Natural killer cell treated with Interleukin-12 subunit alpha and Interleukin-12 subunit beta and Interleukin-15 and Interleukin-18, amount 100 ng/mL, for 72 hours (primary cell): Measurements from ENCODE around the gene PTCH1. TPM values are rescaled to one million over a fixed set of nuclear protein-coding genes. Genes with fewer than 3 reads are reported as not detected.

ENCODE experiments used
- ATAC-seq, 2 donors: fragments of 150-1000 bp; cut with Tn5 transposase in 1 of 2; sonication (Bioruptor Pico), chemical (Tn5 transposase) in 1 of 2; 2 replicates each; pipeline ENCODE4 v1.10.0; 2021
- DNase-seq: peaks from one replicate; pipeline ENCODE4 v3.0.0; 2022; ENCODE audit warnings: low spot score
- H3K27ac Mint-ChIP-seq, 2 donors: 1 replicate in 1 of 2; 2 replicates in 1 of 2; pipeline ENCODE4 v1.8.0; 2022; ENCODE audit warnings: mixed read lengths in 2 of 2, mild to moderate bottlenecking in 1 of 2, moderate library complexity in 1 of 2
- H3K27me3 Mint-ChIP-seq, 2 donors: 1 replicate in 1 of 2; 2 replicates in 1 of 2; pipeline ENCODE4 v1.8.0; 2022; ENCODE audit warnings: mixed read lengths in 2 of 2
- H3K36me3 Mint-ChIP-seq: one replicate; pipeline ENCODE4 v1.8.0; 2022; ENCODE audit warnings: mixed read lengths
- H3K4me1 Mint-ChIP-seq, 2 donors: 1 replicate in 1 of 2; 2 replicates in 1 of 2; pipeline ENCODE4 v1.8.0; 2022; ENCODE audit warnings: low read depth in 2 of 2, mixed read lengths in 2 of 2, mild to moderate bottlenecking in 1 of 2
- H3K4me3 Mint-ChIP-seq: one replicate; pipeline ENCODE4 v1.8.0; 2022; ENCODE audit warnings: mixed read lengths
- H3K9me3 Mint-ChIP-seq: 2 replicates; pipeline ENCODE4 v1.8.0; 2022; ENCODE audit warnings: mixed read lengths
- total RNA-seq, 2 donors: library from RNA; stranded (reverse); gene quantifications; one replicate each; pipeline ENCODE4 v1.2.3, GENCODE V29; 2022

Gene PTCH1
- total RNA-seq, 2 donors from 2014 or later = 15.2 to 15.9 TPM

DNA sequence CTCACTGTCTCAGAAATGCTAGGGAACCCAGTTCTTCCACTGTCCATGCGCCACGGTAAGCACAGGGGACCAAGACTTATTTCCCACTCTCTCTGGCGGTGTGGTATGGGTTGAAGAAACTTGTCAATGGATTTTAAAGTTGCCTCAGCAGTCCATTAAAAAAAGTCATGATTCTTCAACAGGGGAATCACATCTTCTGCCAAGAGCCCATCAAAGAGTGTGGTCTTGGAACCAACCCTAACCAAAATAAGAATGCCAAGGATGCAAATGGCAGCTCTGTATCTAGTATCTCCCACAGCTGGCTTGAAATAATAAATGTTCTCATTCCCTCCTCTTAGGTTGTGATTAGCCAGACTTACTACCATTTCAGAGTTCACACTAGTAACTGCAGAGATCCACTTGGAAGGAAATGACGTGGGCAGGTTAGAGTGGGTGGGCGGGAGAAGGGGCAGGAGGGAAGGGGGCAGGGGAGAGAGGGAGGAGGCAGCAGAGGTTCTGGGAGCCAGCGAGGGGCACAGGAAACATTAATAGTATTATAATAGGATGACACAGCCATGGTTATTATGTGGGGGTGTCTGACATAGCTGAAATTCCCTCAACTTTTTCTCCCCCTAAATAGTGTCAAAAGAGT lies 17.6 kb downstream of the PTCH1 start:
- peaks cover 44 to 52% of the 10 kb centered on the region in 2 donors for H3K4me1 Mint-ChIP-seq
- ATAC-seq (no peak), DNase-seq (no peak)
- H3K4me3 Mint-ChIP-seq = no peak overlapping the region
- H3K9me3 Mint-ChIP-seq = no peaks in the 10 kb centered on the region
- peaks cover 3 to 10% of the 10 kb centered on the region in 2 donors for H3K27me3 Mint-ChIP-seq
- no peak overlapping the region for H3K27ac Mint-ChIP-seq
- no peaks in the 10 kb centered on the region for H3K36me3 Mint-ChIP-seq

DNA sequence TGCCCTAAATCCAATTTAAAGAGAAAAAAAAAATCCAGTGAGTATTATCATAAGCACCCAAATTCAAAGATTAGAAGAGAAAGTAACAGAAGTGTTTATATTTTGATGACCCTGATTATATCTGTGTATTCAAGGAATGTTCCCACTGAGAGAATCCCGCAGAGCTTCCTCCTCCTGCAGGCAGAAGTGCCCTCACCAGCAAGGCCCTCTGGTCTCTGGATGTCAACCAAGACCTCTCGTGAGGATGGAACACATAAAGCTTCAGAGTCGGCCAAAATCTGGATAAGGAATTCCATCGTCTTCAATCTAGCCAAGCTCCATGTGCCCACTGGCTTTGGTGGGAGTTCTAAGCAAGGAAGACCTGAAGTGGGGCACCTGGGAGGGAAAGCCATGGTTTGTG lies 18.1 kb downstream of the PTCH1 start:
- H3K27me3 Mint-ChIP-seq = peaks cover 3 to 10% of the 10 kb centered on the region in 2 donors
- no peak for DNase-seq
- H3K9me3 Mint-ChIP-seq = no peaks in the 10 kb centered on the region
- no peak for ATAC-seq
- H3K4me3 Mint-ChIP-seq = no peak overlapping the region
- no peak overlapping the region for H3K27ac Mint-ChIP-seq
- peaks cover 43 to 54% of the 10 kb centered on the region in 2 donors for H3K4me1 Mint-ChIP-seq
- H3K36me3 Mint-ChIP-seq = no peaks in the 10 kb centered on the region

DNA sequence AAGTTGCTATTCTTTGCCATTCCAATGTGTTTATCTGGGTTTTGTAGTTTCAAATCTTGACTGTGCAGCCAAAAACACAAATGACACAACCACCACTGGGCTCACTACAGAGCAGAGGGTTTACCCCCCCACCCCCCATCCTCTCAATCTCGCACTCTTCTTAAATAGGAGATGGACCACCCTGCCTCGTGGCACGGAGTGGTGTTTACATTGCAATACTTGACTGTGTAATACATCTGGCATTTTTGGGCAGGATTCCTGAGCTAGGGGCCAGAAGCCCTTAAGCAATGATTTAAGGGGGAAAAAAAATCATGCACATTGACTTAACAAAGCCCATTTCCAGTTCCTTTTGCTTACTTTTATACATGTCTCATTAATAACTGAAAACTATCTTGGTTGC lies 19.0 kb downstream of the PTCH1 start:
- peaks cover 42 to 52% of the 10 kb centered on the region in 2 donors for H3K4me1 Mint-ChIP-seq

DNA sequence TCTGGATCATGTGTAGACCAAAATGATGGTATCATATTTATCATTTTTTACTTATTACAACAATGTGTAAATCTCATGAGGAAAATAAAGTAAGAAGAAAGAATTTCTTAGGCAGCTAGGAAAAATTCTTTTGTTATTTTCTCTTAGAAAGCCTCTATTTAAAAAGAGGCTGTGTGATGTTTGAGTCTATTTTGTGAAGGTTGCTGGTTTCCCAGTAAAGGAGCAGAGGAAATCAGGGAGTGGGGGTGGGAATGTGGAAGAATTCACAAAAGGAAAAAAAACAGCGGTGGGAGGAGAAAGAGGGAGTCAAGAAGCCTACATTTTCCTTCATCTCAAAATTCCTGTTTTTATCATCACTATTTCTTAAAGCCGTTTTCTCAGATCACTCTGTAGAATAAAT lies 20.1 kb downstream of the PTCH1 start:
- peaks cover 43 to 47% of the 10 kb centered on the region in 2 donors for H3K4me1 Mint-ChIP-seq
- H3K9me3 Mint-ChIP-seq = no peaks in the 10 kb centered on the region
- no peak overlapping the region for H3K27ac Mint-ChIP-seq
- ATAC-seq (no peak), DNase-seq (no peak)
- peaks cover 0 to 3% of the 10 kb centered on the region in 2 donors for H3K27me3 Mint-ChIP-seq
- H3K4me3 Mint-ChIP-seq = no peak overlapping the region
- H3K36me3 Mint-ChIP-seq = no peaks in the 10 kb centered on the region

More for the DNA sequence above, 19.0 kb downstream of the PTCH1 start:
- ATAC-seq = no peak
- H3K27ac Mint-ChIP-seq = peak overlapping the region in 1 of 2 donors; percentile 47
- H3K36me3 Mint-ChIP-seq = no peaks in the 10 kb centered on the region
- H3K9me3 Mint-ChIP-seq = no peaks in the 10 kb centered on the region
- H3K27me3 Mint-ChIP-seq = peaks cover 2 to 3% of the 10 kb centered on the region in 2 donors
- peak overlapping the region; percentile 34 for H3K4me3 Mint-ChIP-seq
- no peak for DNase-seq

DNA sequence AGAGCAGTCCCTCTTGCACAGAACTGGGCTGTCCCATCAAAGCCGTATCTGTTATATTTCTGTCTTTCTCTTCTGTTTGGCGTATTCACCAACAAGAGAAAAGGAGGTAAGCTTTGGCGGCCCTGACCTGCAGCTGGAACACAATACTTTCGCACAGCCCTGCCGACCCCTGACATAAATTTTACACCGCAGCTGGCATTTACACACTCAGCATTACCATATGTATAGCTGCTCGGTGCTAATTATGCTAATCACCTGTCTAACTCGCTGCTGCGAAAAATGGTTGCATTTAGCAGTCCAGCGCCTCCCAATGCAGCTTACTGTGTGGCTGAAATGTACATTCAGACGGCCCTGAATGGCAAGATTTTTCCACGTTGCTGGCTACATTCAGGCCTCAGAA lies 20.8 kb downstream of the PTCH1 start:
- ATAC-seq (no peak), DNase-seq (no peak)
- H3K4me3 Mint-ChIP-seq = no peak overlapping the region
- H3K27ac Mint-ChIP-seq = peak overlapping the region; percentile 96 to 97
- peaks cover 0 to 3% of the 10 kb centered on the region in 2 donors for H3K27me3 Mint-ChIP-seq
- peaks cover 40 to 41% of the 10 kb centered on the region in 2 donors for H3K4me1 Mint-ChIP-seq
- no peaks in the 10 kb centered on the region for H3K36me3 Mint-ChIP-seq
- no peaks in the 10 kb centered on the region for H3K9me3 Mint-ChIP-seq

DNA sequence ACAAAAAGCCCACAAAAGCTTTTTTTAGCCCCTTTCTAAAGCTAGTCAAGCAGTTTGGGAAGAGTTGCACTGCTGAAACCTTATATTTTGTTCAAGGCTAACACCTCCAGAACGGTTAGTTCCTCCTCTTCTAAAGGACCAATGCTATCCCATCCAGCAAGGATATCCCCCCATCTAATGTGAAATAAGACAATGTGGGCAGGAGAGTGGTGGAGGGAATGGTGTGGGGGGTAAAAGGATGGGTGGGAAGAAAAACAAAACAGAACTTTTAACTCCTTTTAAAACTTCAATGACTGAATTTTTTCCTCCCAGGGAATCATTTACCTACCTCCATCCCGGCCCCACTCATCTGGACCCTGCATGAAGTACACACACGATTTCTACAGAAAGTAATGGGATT lies 21.2 kb downstream of the PTCH1 start:
- peak overlapping the region; percentile 96 to 97 for H3K27ac Mint-ChIP-seq
- no peak overlapping the region for H3K4me3 Mint-ChIP-seq
- peaks cover 39 to 42% of the 10 kb centered on the region in 2 donors for H3K4me1 Mint-ChIP-seq
- H3K36me3 Mint-ChIP-seq = no peaks in the 10 kb centered on the region
- H3K27me3 Mint-ChIP-seq = peaks cover 0 to 3% of the 10 kb centered on the region in 2 donors
- no peaks in the 10 kb centered on the region for H3K9me3 Mint-ChIP-seq
- ATAC-seq = no peak
- DNase-seq = no peak

DNA sequence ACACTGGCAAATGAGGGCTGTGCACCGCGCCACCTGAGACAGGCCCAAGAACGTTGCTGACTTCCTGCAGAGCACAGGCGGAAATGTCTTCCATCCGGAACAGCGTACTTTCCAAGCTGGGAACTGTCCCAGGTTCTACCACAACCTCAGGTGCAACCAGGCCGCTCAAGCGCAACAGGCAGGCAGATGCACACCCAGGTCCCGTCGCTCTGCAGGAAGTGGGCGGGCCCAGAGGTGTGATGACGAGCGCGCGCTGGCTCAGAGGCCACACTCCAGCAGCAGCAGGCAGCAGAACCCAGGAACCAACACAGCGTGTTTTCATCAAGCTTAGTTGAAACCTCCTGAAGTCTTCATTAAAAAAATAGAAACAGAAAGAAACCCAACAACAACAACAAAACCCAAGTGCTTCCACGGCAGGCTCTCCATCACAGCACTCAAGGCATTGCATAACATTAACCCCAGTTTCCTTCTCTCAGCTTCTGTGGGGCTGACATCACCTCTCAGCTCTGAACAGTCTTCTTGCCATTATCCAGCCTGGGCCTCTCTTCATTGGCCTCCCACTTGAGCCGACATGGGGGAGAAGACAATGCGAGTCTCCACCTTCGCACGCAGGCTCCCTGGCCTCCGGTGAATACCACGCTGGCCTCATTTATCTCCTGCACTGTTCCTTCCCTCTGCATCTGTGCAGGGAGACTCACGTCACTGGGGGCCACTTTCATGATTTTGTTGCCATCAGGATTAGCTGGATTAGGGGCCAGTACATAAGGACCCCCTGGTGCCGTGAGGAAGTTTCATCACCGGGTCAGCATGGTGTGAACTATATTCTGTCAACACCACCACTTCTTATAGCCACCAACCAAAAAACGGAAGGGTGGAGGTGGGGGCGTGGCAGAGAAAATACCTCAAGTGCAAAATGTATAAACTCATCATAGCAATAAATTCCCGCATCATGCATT lies 22.1 kb downstream of the PTCH1 start:
- Mint-ChIP-seq H3K36me3 (no peaks in the 10 kb centered on the region), H3K27ac (peak overlapping the region; percentile 96 to 97), H3K4me1 (peaks cover 39 to 44% of the 10 kb centered on the region in 2 donors), H3K27me3 (peaks cover 0 to 3% of the 10 kb centered on the region in 2 donors), H3K9me3 (no peaks in the 10 kb centered on the region), H3K4me3 (peak overlapping the region; percentile 92)
- DNase-seq (peak; percentile 86), ATAC-seq (peak; percentile 95)

DNA sequence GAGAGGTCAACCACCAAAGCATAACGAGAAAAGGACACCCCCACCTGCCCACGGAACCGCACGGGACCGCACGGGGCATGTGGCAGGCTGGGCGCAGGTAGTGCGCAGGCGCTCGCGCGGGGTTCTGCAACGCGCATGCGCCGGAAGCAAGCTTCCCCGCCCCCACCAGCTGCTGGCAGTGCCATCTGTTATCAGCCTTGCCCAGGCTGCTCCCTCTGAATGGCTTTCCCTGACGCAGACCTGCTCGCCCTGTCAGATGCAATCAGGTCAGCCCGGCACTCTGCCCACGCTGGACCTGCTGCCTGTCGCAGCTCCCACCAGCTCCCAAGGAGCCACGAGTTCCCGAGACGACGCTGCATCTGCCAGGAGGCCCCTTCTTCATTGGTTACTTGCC lies 22.8 kb downstream of the PTCH1 start:
- Mint-ChIP-seq H3K9me3 (no peaks in the 10 kb centered on the region), H3K27ac (peak overlapping the region; percentile 96 to 97), H3K4me1 (peaks cover 41 to 43% of the 10 kb centered on the region in 2 donors), H3K27me3 (peaks cover 0 to 3% of the 10 kb centered on the region in 2 donors), H3K4me3 (peak overlapping the region; percentile 92), H3K36me3 (no peaks in the 10 kb centered on the region)
- DNase-seq (no peak), ATAC-seq (no peak)

DNA sequence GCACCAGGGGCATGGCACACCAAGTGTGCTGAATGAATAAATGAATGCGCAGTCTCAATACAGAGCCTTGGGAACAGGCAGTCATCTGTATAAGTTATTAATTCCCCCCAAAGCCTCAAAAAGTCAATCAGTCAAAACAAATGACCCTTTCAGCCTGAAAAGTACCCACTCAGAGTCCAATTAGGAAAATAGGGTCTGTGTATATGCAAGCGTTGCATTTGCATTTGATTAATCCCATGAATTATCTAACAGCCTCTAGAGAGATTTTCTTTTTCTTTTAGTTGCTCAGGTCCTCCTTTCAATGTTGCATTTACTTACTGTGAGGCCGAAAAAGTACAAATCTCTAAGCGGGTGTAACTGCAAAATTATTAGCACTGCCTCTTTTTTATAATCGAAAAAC lies 23.4 kb downstream of the PTCH1 start:
- H3K4me1 Mint-ChIP-seq = peaks cover 44 to 48% of the 10 kb centered on the region in 2 donors
- ATAC-seq (no peak), DNase-seq (no peak)
- H3K9me3 Mint-ChIP-seq = no peaks in the 10 kb centered on the region
- H3K27me3 Mint-ChIP-seq = peaks cover 0 to 3% of the 10 kb centered on the region in 2 donors
- H3K27ac Mint-ChIP-seq = peak overlapping the region; percentile 28 to 58
- H3K4me3 Mint-ChIP-seq = peak overlapping the region; percentile 92
- H3K36me3 Mint-ChIP-seq = no peaks in the 10 kb centered on the region

DNA sequence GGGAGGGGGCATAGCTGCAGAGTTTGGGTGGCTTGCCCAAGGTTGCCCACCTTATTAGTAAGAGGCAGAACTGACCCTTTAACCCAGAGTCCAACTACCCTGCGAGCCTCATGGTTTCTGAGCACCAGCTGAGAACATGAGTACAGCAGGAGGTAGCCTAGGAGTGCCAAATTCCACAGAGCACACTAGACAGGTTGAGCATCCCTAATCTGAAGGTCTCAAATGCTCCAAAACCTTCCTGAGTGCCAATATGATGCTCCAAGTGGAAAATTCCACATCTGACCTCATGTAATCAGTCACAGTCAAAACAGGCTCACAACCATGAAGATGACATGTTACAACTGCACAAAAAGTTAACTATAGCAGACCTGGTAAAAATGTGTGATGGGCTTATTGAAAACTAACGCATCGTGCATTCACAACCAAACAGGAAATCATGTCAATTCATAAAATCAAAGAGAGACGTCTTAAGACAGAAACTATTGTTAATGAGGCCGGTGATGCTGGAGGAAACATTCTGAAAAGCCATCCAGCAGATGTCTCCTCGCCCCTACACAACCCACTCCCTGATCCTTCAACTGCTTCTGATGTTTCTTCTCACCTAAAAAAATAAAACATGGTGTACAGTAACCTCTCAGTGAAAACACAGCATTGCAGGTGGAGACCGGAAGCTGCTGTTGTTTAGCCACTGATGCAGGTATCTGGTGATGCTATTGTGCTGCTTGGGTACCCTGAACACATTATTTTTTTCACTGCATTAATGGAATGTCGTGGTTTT lies 25.0 kb downstream of the PTCH1 start:
- Mint-ChIP-seq H3K4me3 (peak overlapping the region; percentile 41), H3K27ac (peak overlapping the region in 1 of 2 donors; percentile 63), H3K36me3 (no peaks in the 10 kb centered on the region), H3K27me3 (no peaks in the 10 kb centered on the region), H3K4me1 (peaks cover 46 to 51% of the 10 kb centered on the region in 2 donors), H3K9me3 (no peaks in the 10 kb centered on the region)
- DNase-seq (no peak), ATAC-seq (no peak)

DNA sequence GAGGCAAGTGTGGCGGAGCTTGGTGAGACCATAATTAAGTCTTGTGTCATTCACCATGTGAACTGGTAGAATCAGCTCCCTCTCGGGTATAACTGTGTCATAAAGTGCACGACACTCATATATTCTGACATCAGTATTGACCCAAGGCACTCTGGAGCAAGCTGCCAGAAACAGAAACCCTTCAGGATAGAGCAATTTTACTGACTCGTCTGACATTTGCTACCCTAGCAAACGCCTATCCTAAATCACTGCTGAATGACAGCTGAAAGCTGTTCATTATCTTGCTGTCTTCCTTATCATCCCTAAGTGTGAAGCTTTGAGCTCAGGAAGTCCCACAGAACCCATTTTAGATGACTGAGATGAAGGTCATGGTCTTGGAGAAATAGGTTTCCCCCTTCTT lies 27.8 kb downstream of the PTCH1 start:
- DNase-seq (no peak), ATAC-seq (no peak)
- Mint-ChIP-seq H3K9me3 (no peaks in the 10 kb centered on the region), H3K27me3 (no peaks in the 10 kb centered on the region), H3K4me1 (peaks cover 40 to 47% of the 10 kb centered on the region in 2 donors), H3K36me3 (no peaks in the 10 kb centered on the region), H3K4me3 (no peak overlapping the region), H3K27ac (no peak overlapping the region)

DNA sequence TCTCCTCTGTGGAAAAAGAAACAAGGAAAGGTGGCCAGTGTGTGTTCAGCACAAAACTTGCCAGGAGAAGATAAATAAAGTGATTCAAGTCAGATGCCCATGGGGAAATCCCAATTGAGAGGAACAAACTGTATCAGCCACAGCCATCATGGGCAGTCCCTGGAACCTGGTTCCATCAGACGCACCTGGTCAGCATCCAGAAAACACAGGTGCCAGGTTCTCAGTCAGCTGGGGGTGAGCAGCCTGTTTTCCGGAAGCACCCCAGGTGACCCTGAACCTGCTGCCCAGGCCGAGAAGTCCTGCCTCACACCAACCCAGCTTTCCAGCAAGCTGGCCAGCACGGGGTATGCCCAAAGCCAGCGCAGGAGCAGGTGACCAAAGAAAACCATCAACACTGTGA lies 30.5 kb downstream of the PTCH1 start:
- ATAC-seq (no peak), DNase-seq (no peak)
- H3K27me3 Mint-ChIP-seq = peaks cover 0 to 2% of the 10 kb centered on the region in 2 donors
- H3K27ac Mint-ChIP-seq = no peak overlapping the region
- peaks cover 41 to 42% of the 10 kb centered on the region in 2 donors for H3K4me1 Mint-ChIP-seq
- no peak overlapping the region for H3K4me3 Mint-ChIP-seq
- H3K36me3 Mint-ChIP-seq = no peaks in the 10 kb centered on the region
- no peaks in the 10 kb centered on the region for H3K9me3 Mint-ChIP-seq

DNA sequence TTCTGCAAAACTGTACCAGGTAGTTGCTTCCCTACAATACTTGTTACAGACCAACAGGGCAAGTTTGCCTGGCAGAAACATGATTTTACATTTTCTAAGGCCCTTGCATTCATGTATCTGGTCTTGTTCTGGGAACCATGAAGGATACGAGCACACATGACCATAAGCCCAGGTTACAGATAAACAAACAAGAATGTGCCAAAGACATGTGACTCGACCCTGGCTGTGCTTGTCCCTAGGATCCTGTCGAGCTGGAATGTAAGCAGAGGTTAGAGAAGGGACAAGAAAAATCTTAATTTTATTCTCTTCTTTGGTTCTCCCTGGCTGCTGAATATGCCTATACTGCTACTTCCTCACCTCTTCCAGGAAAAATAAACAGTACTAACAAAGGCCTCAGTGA lies 32.5 kb downstream of the PTCH1 start:
- Mint-ChIP-seq H3K4me3 (no peak overlapping the region), H3K9me3 (no peaks in the 10 kb centered on the region), H3K27me3 (peaks cover 0 to 8% of the 10 kb centered on the region in 2 donors), H3K27ac (peak overlapping the region; percentile 7 to 64), H3K4me1 (peaks cover 52 to 53% of the 10 kb centered on the region in 2 donors), H3K36me3 (peaks cover 10% of the 10 kb centered on the region)
- no peak for DNase-seq
- no peak for ATAC-seq
